ENCODE data around the gene DNAJB9.

Gene DNAJB9

GRCh38 chr7:108614896-108615295 lies 45.2 kb downstream of the DNAJB9 start:
- no peak for DNase-seq (ENCODE audit: low read depth)
- H3K4me3 ChIP-seq (ENCODE audit: low read depth, low read length) = no peak overlapping the region
- TF ChIP-seq, protein P1, sequence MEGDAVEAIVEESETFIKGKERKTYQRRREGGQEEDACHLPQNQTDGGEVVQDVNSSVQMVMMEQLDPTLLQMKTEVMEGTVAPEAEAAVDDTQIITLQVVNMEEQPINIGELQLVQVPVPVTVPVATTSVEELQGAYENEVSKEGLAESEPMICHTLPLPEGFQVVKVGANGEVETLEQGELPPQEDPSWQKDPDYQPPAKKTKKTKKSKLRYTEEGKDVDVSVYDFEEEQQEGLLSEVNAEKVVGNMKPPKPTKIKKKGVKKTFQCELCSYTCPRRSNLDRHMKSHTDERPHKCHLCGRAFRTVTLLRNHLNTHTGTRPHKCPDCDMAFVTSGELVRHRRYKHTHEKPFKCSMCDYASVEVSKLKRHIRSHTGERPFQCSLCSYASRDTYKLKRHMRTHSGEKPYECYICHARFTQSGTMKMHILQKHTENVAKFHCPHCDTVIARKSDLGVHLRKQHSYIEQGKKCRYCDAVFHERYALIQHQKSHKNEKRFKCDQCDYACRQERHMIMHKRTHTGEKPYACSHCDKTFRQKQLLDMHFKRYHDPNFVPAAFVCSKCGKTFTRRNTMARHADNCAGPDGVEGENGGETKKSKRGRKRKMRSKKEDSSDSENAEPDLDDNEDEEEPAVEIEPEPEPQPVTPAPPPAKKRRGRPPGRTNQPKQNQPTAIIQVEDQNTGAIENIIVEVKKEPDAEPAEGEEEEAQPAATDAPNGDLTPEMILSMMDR (IDR thresholded peaks at IDR 0.05; ENCODE audit: insufficient read depth, low read depth, low read length, missing control alignments) = no peak

DNA sequence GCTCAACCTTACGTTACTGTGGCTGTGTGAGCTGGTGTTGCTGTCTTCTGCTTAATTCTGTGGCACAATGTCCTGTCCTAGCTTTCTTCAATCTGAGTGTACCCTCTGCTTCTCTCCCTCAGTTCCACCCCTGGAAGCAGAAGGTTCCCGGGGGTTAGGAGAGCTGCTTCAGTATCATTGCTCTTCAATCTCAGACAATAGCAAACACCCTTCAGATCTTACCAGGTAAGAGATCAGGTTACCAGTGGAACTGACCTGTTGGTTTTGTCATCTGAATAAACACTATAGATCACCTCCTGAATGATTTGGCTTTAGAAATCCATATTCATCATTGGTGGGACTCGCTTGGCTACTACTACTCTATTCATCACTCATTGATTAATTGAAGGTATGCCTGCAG lies 48.4 kb downstream of the DNAJB9 start:
- no peak overlapping the region for H3K4me3 ChIP-seq (ENCODE audit: low read depth, low read length)
- no peak for DNase-seq (ENCODE audit: low read depth)
- TF ChIP-seq, protein P1 (IDR thresholded peaks at IDR 0.05; ENCODE audit: insufficient read depth, low read depth, low read length, missing control alignments) = no peak

DNA sequence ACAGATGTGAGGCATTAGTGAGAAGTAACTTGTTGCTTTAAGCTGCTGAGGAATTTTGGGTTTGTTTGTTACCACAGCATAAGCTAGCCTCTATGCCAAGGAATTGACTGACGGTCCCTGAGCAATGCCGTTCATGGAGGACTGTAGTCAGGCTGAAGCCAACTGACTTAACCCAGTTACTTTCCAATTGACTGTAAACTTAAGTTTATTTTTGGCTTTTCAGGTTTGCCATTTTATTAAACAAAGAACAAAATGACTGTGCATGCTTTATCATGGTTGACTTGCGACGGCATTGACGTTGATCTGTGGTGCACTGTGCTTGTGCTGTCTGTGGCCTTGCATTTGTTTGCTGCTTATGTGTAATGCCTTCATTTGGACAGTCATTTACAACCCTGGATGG lies 53.5 kb downstream of the DNAJB9 start:
- TF ChIP-seq, protein P1 (IDR thresholded peaks at IDR 0.05; ENCODE audit: insufficient read depth, low read depth, low read length, missing control alignments) = no peak
- H3K4me3 ChIP-seq (ENCODE audit: low read depth, low read length) = no peak overlapping the region
- peak; percentile 18 for DNase-seq (ENCODE audit: low read depth)

Data from GM12865 (cell line).